MCF 10A (cell line): Measurements from ENCODE around the gene TMC5. TPM values are rescaled to one million over a fixed set of nuclear protein-coding genes. Genes with fewer than 3 reads are reported as not detected.
A peak's percentile ranks its signal among the peaks of the same experiment; 100 is the strongest.

Experiments
- BruUV-seq: library from RNA; stranded (reverse); fragments of 400-500 nt; replicated peaks from 2 replicates; lab custom pipeline; 2021; lab: Mats Ljungman, UMichigan
- CTCF ChIA-PET: fragments of 300-600 bp; sonication (Branson Sonifier 250); formaldehyde crosslinking; extraction: SDS; loops from one replicate; lab custom pipeline; 2021; ENCODE audit warnings: antibody characterized with exemption, inconsistent platforms; lab: Yijun Ruan, JAX
- POLR2A ChIA-PET: fragments of 300-600, 350-650 bp; sonication (Branson Sonifier 250); formaldehyde crosslinking; extraction: SDS; loops from one replicate; lab custom pipeline; 2020; ENCODE audit warnings: antibody characterized with exemption, inconsistent platforms; lab: Yijun Ruan, JAX
- DNase-seq: peaks from one replicate; pipeline ENCODE4 v3.0.0-alpha.2; 2018; ENCODE audit not compliant: unreplicated experiment
- H3K27ac Mint-ChIP-seq: one replicate; pipeline ENCODE4 v1.8.0; 2022; ENCODE audit warnings: mild to moderate bottlenecking, low read depth, mixed read lengths; ENCODE audit not compliant: unreplicated experiment
- H3K27me3 Mint-ChIP-seq: one replicate; pipeline ENCODE4 v1.8.0; 2022; ENCODE audit warnings: mixed read lengths; ENCODE audit not compliant: insufficient read depth, unreplicated experiment
- H3K36me3 Mint-ChIP-seq: one replicate; pipeline ENCODE4 v1.8.0; 2022; ENCODE audit warnings: mild to moderate bottlenecking, moderate library complexity, mixed read lengths; ENCODE audit not compliant: insufficient read depth, unreplicated experiment
- H3K4me1 Mint-ChIP-seq: one replicate; pipeline ENCODE4 v1.8.0; 2022; ENCODE audit warnings: mixed read lengths; ENCODE audit not compliant: insufficient read depth, unreplicated experiment
- H3K4me3 Mint-ChIP-seq: one replicate; pipeline ENCODE4 v1.8.0; 2022; ENCODE audit warnings: mild to moderate bottlenecking, moderate library complexity, mixed read lengths; ENCODE audit not compliant: unreplicated experiment
- H3K9me3 Mint-ChIP-seq: one replicate; pipeline ENCODE4 v1.8.0; 2022; ENCODE audit warnings: mixed read lengths; ENCODE audit not compliant: unreplicated experiment
- intact Hi-C: fragments of 100-400 bp; cut with micrococcal nuclease; formaldehyde crosslinking; loops from 2 replicates; pipeline ENCODE4 v1.14.1; 2022
- total RNA-seq: library from RNA; stranded (reverse); gene quantifications from 2 replicates; pipeline ENCODE4 v1.2.3, GENCODE V29; 2022
- TF ChIP-seq, protein P1 (sequence below): fragments of 200-600 bp; IDR thresholded peaks from one replicate; pipeline ENCODE4 v1.8.0; 2022; ENCODE audit warnings: antibody characterized with exemption, mild to moderate bottlenecking; ENCODE audit not compliant: unreplicated experiment

Gene TMC5
- total RNA-seq, 1 experiment from 2014 or later = 0.16 TPM

- Mint-ChIP-seq H3K36me3 (no peaks in the 10 kb centered on the region), H3K4me3 (no peak overlapping the region)
- BruUV-seq = no TSS peak
Observed at GRCh38 chr16:19478505-19478904, 60.8 kb downstream of the TMC5 start.

GRCh38 chr16:19479302-19479721 lies 61.6 kb downstream of the TMC5 start:
- Mint-ChIP-seq H3K36me3 (no peaks in the 10 kb centered on the region), H3K9me3 (no peaks in the 10 kb centered on the region), H3K4me3 (no peak overlapping the region), H3K27ac (no peak overlapping the region), H3K27me3 (no peaks in the 10 kb centered on the region), H3K4me1 (no peaks in the 10 kb centered on the region)
- BruUV-seq = no TSS peak
- DNase-seq = no peak
- POLR2A ChIA-PET = interaction anchor here (0.6 kb wide), 1 partner anchor 23 kb away, joined by 3 read pairs; no protein-coding TSS in a partner anchor
- TF ChIP-seq, protein P1, sequence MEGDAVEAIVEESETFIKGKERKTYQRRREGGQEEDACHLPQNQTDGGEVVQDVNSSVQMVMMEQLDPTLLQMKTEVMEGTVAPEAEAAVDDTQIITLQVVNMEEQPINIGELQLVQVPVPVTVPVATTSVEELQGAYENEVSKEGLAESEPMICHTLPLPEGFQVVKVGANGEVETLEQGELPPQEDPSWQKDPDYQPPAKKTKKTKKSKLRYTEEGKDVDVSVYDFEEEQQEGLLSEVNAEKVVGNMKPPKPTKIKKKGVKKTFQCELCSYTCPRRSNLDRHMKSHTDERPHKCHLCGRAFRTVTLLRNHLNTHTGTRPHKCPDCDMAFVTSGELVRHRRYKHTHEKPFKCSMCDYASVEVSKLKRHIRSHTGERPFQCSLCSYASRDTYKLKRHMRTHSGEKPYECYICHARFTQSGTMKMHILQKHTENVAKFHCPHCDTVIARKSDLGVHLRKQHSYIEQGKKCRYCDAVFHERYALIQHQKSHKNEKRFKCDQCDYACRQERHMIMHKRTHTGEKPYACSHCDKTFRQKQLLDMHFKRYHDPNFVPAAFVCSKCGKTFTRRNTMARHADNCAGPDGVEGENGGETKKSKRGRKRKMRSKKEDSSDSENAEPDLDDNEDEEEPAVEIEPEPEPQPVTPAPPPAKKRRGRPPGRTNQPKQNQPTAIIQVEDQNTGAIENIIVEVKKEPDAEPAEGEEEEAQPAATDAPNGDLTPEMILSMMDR = no peak
- CTCF ChIA-PET = interaction anchor here (0.9 kb wide), 1 partner anchor 90 kb away, joined by 4 read pairs; no protein-coding TSS in a partner anchor
- intact Hi-C loops = no loop called here

More at GRCh38 chr16:19478505-19478904, 60.8 kb downstream of the TMC5 start:
- Mint-ChIP-seq H3K4me1 (no peaks in the 10 kb centered on the region), H3K27ac (no peak overlapping the region), H3K9me3 (no peaks in the 10 kb centered on the region), H3K27me3 (no peaks in the 10 kb centered on the region)
- no peak for DNase-seq
- intact Hi-C loops = no loop called here
- TF ChIP-seq, protein P1 = no peak
- POLR2A ChIA-PET = interaction anchor here (0.6 kb wide), 1 partner anchor 22 kb away, joined by 3 read pairs; no protein-coding TSS in a partner anchor
- CTCF ChIA-PET = interaction anchor here (0.7 to 0.9 kb wide), 2 partner anchors 64 to 89 kb away, joined by 3 to 4 read pairs; no protein-coding TSS in a partner anchor

- TF ChIP-seq, protein P1 = no peak
- no peaks in the 10 kb centered on the region for H3K9me3 Mint-ChIP-seq
- no peak overlapping the region for H3K4me3 Mint-ChIP-seq
- CTCF ChIA-PET = no interaction called here
- no TSS peak for BruUV-seq
- POLR2A ChIA-PET = interaction anchor here (0.6 kb wide), 1 partner anchor 131 kb away, joined by 3 read pairs; no protein-coding TSS in a partner anchor
- no peaks in the 10 kb centered on the region for H3K27me3 Mint-ChIP-seq
- no peaks in the 10 kb centered on the region for H3K4me1 Mint-ChIP-seq
- no peaks in the 10 kb centered on the region for H3K36me3 Mint-ChIP-seq
- intact Hi-C loops = no loop called here
- no peak overlapping the region for H3K27ac Mint-ChIP-seq
- peak; percentile 52 for DNase-seq
Observed at GRCh38 chr16:19481296-19481695, 63.6 kb downstream of the TMC5 start.

DNA sequence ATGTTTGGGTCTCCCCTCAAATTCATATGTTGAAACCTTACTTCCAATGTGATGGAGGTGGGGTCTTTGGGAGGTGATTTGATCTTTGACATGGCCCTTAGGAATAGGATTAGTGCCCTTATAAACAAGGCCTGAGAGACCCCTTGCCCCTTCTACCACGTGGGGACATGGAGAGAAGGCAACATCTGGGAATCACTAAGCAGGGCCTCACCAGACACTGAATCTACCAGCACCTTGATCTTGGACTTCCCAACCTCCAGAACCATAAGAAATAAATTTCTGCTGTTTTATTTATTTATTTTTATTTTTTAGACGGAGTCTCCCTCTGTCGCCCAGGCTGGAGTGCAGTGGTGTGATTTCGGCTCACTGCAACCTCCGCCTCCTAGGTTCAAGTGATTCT lies 64.1 kb downstream of the TMC5 start:
- Mint-ChIP-seq H3K4me3 (no peak overlapping the region), H3K27me3 (no peaks in the 10 kb centered on the region), H3K36me3 (no peaks in the 10 kb centered on the region), H3K9me3 (no peaks in the 10 kb centered on the region), H3K27ac (no peak overlapping the region), H3K4me1 (no peaks in the 10 kb centered on the region)
- POLR2A ChIA-PET = interaction anchor here (0.6 kb wide), 1 partner anchor 131 kb away, joined by 3 read pairs; no protein-coding TSS in a partner anchor
- CTCF ChIA-PET = interaction anchor here (1.1 kb wide), 1 partner anchor 89 kb away, joined by 3 read pairs; no protein-coding TSS in a partner anchor
- TF ChIP-seq, protein P1 = no peak
- intact Hi-C loops = no loop called here
- no TSS peak for BruUV-seq
- DNase-seq = no peak
